Activated CD4-positive, CD25-positive, alpha-beta regulatory T cell treated with anti-CD3 and anti-CD28 coated beads, Interleukin-2, amount 50 U/mL, for 16 hours (primary cell): ENCODE measurements around the gene SDHAF2.
"Not testable (repeated sequence)": the region's sequence is repeated elsewhere in the genome, so short reads cannot be mapped to it uniquely, and the experiment has no call there.

Experiments used
- DNase-seq: peaks from one replicate; pipeline ENCODE4 v3.0.0-alpha.2; 2020; ENCODE audit warnings: low read depth, low spot score

Gene SDHAF2

GRCh38 chr11:61429691-61430582 lies at the start of gene SDHAF2, which contains the start of gene CPSF7:
SDHAF2 (plus strand) TSS chr11:61430124; CDS start chr11:61430147, 23 bp downstream.
CPSF7 (minus strand) TSS chr11:61429975; CDS start chr11:61429235, 740 bp downstream.
- peak; percentile 95 for DNase-seq

GRCh38 chr11:61380884-61381283 lies 49.0 kb upstream of the SDHAF2 start:
- no peak for DNase-seq

DNA sequence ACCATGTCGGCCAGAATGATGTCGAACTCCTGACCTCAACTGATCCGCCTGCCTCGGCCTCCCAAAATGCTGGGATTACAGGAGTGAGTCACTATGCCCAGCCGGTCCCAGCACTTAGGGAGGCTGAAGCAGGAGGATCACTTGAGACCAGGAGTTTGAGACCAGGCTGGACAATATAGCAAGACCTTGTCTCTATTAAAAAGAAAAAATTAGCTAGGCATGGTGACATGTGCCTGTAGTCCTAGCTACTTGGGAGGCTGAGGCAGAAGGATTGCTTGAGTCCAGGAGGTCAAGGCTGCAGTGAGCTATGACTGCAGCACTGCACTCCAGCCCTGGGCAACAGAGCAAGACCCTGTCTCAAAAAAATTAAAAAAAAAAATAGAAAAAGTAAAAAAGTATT lies 46.1 kb upstream of the SDHAF2 start:
- DNase-seq: not testable (repeated sequence)

- DNase-seq: no peak
Measured at GRCh38 chr11:61384271-61385242, 45.4 kb upstream of the SDHAF2 start.

DNA sequence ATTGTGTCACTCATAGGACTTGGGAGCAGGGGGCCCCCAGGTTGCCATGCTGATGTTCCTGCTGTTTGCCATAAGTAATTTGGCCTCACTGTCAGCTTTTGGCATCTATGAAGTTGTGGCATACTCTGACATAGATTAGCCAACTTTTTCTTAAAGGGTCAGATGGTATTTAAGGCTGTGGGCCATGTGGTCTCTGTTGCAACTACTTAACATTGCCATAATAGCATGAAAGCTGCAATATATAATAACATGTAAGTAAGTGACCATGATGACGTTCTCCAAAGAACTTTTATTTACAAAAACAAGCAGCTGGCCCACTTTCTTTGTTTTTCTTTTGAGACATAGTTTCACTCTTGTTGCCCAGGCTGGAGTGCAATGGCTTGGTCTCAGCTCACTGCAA lies 39.8 kb upstream of the SDHAF2 start:
- no peak for DNase-seq

GRCh38 chr11:61392981-61393595 lies 36.8 kb upstream of the SDHAF2 start:
- DNase-seq: no peak

DNA sequence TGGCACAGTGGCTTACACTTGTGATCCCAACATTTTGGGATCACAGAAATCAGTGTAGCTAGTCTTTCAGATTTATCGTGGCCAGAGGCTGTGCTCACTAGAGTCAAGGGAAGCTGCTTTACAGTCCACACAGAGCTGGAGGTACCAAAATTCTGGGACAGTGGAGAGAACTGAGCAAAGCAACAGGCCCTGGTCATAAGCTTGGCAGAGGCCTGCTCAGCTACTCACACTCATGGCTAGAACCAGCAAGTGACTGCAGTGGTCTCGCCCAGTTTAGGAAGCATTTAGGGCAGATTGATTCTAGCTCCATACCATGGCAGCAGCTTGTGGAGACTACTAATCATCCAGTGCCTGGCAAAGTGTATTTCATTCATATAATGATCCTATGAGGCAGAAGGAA lies 28.8 kb upstream of the SDHAF2 start:
- DNase-seq: no peak

DNA sequence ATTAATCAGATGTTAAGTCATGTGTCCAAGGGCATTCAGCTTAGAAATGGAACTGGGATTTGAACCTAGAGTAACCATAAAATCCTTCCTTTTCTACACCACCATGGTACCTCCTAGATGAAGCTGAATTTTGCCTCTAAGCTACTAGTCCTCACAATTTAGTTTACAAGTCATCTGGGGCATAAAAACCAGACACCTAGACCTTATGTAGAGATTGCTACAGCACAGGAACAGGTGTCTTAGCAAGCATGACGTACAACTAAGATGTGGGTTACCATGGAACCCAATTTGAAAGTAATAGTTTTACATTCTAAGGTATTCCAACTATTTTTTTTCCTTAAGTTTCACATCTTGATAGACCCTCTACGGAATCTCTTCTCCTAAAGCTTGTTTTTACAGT lies 28.4 kb upstream of the SDHAF2 start:
- DNase-seq: no peak

- no peak for DNase-seq
Measured at GRCh38 chr11:61403658-61404057, 26.3 kb upstream of the SDHAF2 start.

- DNase-seq: no peak
Measured at GRCh38 chr11:61404103-61404502, 25.8 kb upstream of the SDHAF2 start.

DNA sequence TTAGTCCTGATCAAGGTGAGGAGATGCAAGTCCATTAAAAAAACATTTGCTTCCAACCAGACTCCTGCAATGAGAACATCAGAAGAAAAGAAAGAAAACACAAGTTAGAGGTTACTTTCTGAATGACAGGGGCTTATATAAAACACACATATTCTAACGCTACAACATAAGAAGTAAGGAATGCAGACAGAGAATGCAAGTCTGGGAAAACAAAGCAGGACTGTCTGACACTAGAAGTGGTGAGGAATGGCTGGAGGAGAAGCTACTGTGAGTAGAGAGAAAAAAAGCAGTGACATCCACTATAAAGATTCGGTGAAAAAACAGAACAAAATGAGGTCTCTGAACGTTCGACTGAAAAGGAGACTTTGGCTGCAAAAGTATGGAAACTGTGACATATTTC lies 25.3 kb upstream of the SDHAF2 start:
- no peak for DNase-seq

DNA sequence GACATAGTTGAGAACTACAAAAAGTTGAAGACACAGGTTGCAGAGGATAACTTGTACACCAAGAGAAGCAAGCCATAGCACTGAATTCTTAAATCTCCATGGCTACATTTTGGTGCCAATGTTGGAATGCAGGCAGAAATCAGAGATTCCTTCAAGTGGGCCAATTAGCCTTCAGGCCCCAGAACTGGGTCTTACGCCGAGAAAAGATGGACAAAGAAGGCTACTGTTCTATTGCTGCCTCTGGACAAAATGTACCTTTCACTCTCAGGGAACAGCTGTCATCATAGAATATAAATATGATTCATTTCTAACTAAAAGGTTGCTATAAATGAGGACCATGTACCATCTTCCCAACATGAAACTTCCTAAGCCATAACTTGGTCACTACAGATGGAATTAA lies 23.9 kb upstream of the SDHAF2 start:
- no peak for DNase-seq

GRCh38 chr11:61406991-61407728 lies 22.8 kb upstream of the SDHAF2 start:
- no peak for DNase-seq

GRCh38 chr11:61411589-61411988 lies 18.3 kb upstream of the SDHAF2 start:
- no peak for DNase-seq

DNA sequence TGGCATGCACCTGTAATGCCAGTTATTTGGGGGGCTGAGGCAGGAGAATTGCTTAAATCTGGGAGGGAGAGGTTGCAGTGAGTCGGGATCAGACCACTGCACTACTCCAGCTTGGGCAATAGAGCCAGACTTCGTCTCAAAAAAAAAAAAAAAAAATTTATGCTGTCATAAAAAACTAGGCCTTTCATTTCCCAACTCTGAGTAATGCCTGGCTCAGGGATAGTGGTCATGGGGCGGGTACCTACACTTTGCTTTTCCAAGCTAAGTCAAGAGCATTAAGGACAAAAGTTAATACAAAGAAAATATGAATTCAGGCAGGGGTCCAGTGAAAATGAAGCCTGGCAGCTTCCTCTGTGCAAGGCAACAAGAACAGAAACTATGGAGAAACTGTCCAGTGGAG lies 16.4 kb upstream of the SDHAF2 start:
- no peak for DNase-seq

DNA sequence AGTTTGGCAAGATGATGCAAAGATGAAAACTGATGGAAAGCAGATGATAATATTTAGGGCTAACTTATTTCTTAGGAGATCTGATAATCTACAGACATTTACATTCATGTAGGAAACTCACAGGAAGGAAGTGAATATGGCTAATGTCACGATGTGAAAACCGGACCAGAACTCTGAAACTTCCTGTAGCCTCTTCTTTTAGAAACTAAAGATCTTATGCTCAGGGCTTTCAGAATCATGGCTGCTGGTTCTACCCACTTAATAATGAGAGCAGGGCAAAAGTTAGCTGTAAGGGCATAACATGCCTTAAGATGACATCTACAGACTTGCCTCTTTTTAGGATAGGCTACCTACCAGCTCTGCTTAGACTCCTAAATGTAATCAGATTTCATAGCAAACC lies 15.4 kb upstream of the SDHAF2 start:
- no peak for DNase-seq

DNA sequence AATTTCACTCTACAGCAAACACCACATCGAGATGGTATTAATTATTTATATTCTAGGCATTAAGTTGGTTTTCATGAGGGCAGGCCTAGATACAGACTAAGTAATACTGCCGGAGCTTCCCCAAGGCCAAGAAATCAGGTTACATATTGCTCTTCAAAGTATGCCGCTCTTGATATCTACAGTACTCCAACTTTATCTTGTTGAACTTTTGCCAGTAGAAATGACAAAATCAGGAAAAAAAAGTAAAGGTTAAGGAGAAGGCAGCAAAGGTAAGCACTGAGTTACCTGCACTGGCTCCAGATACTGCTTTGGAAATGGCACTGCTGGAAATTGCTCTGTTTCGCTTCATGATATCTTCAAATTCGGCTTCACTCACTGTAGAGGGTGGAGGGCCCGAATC lies 14.5 kb upstream of the SDHAF2 start:
- DNase-seq: no peak

- no peak for DNase-seq
Measured at GRCh38 chr11:61416941-61417340, 13.0 kb upstream of the SDHAF2 start.

DNA sequence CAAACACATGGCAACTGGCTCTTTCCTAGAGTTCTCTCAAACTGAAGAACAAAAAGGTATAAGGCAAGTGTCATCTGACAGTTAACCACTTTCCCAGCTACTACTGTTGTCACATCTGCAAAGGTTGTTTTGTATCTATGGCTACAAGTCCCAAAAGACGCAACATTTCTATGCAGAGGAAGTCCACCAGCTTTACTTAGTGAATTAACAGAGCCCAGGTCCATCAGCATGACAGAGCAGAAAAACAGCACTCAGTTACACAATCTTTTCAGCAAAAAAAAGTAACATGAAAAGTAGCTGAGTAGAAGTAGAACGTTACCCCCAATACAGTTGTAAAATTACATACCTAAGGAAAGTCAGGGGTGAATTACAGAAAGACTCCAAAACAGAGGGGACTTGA lies 12.3 kb upstream of the SDHAF2 start:
- no peak for DNase-seq

DNA sequence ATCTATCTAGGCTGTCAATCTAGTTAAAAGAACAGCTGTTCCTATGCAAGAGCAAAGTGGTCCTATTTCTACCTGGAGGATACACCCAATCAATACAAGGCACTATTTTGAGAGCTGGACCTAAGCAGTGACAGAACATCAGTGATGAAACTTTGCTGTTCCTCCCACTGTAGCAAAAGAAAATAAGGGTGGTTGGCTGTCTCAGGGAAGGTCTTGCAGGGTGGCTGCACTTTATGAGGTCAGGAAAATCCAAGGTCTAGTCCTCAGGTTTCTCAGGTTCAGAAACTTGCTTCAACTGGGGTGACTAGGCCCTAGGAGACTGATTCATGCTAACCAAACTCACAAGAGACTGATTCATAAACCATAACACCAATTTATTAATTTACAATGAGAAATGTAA lies 11.8 kb upstream of the SDHAF2 start:
- no peak for DNase-seq

DNA sequence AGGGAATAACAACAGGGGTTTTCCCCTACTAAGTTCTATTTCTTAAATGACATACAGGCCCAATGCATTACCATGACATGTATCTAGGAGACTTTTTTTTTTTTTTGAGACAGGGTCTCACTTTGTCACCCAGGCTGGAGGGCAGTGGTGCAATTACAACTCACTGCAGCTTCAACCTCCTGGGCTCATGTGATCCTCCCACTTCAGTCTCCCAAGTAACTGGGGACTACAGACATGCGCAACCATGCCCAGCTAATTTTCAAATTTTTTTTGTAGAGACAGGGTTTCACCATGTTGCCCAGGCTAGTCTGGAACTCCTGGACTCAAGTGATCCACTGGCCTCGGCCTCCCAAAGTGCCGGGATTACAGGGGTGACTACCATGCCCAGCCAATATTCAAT lies 7.7 kb upstream of the SDHAF2 start:
- no peak for DNase-seq
